Endothelial cell of umbilical vein (primary cell): ENCODE results near the gene RALGAPA1. TPM values are rescaled to one million over a fixed set of nuclear protein-coding genes. Genes with fewer than 3 reads are reported as not detected.

Experiments used
- BruUV-seq: library from RNA; stranded (reverse); fragments of 400-500 nt; replicated peaks from 2 replicates; lab custom pipeline; 2021; lab: Mats Ljungman, UMichigan
- CTCF ChIA-PET: fragments of 300-600, 350-600 bp; sonication (Branson Sonifier 250); formaldehyde crosslinking; loops from one replicate; lab custom pipeline; 2021; ENCODE audit warnings: antibody characterized with exemption, inconsistent platforms; lab: Charles Lee
- POLR2A ChIA-PET: fragments of 300-600, 350-600 bp; sonication (Branson Sonifier 250); formaldehyde crosslinking; loops from one replicate; lab custom pipeline; 2021; ENCODE audit warnings: antibody characterized with exemption, inconsistent platforms; lab: Charles Lee
- DNase-seq: peaks from one replicate; pipeline ENCODE4 v3.0.0-alpha.2; 2011; ENCODE audit warnings: low read depth, low spot score
- FAIRE-seq: peaks from 2 replicates; lab custom pipeline; 2011; peaks lifted over from hg19 to GRCh38; lab: Jason Lieb, UNC
- H2AFZ ChIP-seq: 2 replicates; pipeline ENCODE4 v1.6.0; 2012; ENCODE audit warnings: low read depth, low read length, control low read depth, inconsistent platforms
- H3K27ac ChIP-seq: 2 replicates; pipeline ENCODE4 v1.5.1; 2011; ENCODE audit warnings: low read depth, mild to moderate bottlenecking, control low read depth, low read length, moderate library complexity; ENCODE audit not compliant: insufficient read depth
- H3K27me3 ChIP-seq, 2 experiments: 2 replicates each; pipeline versions ENCODE4 v1.6.0 to v1.6.1; 2011; ENCODE audit warnings: low read length in 2 of 2, mixed read lengths in 1 of 2; ENCODE audit not compliant: control insufficient read depth in 2 of 2, insufficient read depth in 2 of 2
- H3K36me3 ChIP-seq, 2 experiments: 2 replicates in 1 of 2; 3 replicates in 1 of 2; pipeline ENCODE4 v1.5.1; 2011; ENCODE audit warnings: low read length in 2 of 2, mild to moderate bottlenecking in 1 of 2, moderate library complexity in 1 of 2; ENCODE audit not compliant: control insufficient read depth in 2 of 2, insufficient read depth in 2 of 2; ENCODE audit errors: extremely low read depth in 1 of 2
- H3K4me1 ChIP-seq: 3 replicates; pipeline ENCODE4 v1.5.1; 2011; ENCODE audit warnings: mild to moderate bottlenecking, low read length; ENCODE audit not compliant: control insufficient read depth, insufficient read depth; ENCODE audit errors: extremely low read depth
- H3K4me2 ChIP-seq: 2 replicates; pipeline ENCODE4 v1.6.1; 2011; ENCODE audit warnings: low read length, control low read depth, mixed read lengths; ENCODE audit not compliant: insufficient read depth
- H3K4me3 ChIP-seq, 3 experiments: fragments of 200-600 bp in 1 of 3; sonication (generic), shearing (Covaris generic) in 1 of 3; replicated peaks in 1 of 3; 2 replicates each; pipeline ENCODE4 v1.5.1; 2011 to 2016; ENCODE audit warnings: control low read depth in 3 of 3, low read length in 3 of 3, mild to moderate bottlenecking in 2 of 3, inconsistent platforms in 1 of 3, low read depth in 1 of 3, moderate library complexity in 1 of 3; ENCODE audit not compliant: insufficient read depth in 1 of 3
- H3K79me2 ChIP-seq: 2 replicates; pipeline ENCODE4 v1.6.0; 2012; ENCODE audit warnings: low read length, inconsistent platforms; ENCODE audit not compliant: control insufficient read depth, insufficient read depth
- H3K9ac ChIP-seq: replicated peaks from 2 replicates; pipeline ENCODE3; 2011; ENCODE audit warnings: low read length, control low read depth; ENCODE audit not compliant: insufficient read depth; ENCODE audit errors: extremely low read depth
- H3K9me1 ChIP-seq: replicated peaks from 3 replicates; pipeline ENCODE4 v1.6.0; 2011; ENCODE audit warnings: mild to moderate bottlenecking, low read length; ENCODE audit not compliant: control insufficient read depth, insufficient read depth; ENCODE audit errors: extremely low read depth
- H3K9me3 ChIP-seq: replicated peaks from 2 replicates; pipeline ENCODE4 v1.5.1; 2012; ENCODE audit warnings: low read length, inconsistent platforms; ENCODE audit not compliant: control insufficient read depth, insufficient read depth
- H4K20me1 ChIP-seq: replicated peaks from 2 replicates; pipeline ENCODE3; 2011; ENCODE audit warnings: mild to moderate bottlenecking, low read length; ENCODE audit not compliant: control insufficient read depth, insufficient read depth; ENCODE audit errors: extremely low read depth
- CTCF ChIP-seq, 2 donors: IDR thresholded peaks; 1 replicate in 1 of 2; 2 replicates in 1 of 2; pipeline ENCODE4 v1.5.1; 2011; ENCODE audit warnings: low read length in 2 of 2, mild to moderate bottlenecking in 2 of 2, moderate library complexity in 2 of 2, control low read depth in 1 of 2, inconsistent platforms in 1 of 2, low read depth in 1 of 2; ENCODE audit not compliant: insufficient read depth in 1 of 2; ENCODE audit errors: extremely low read depth in 1 of 2
- EZH2 ChIP-seq: IDR thresholded peaks from 2 replicates; pipeline ENCODE4 v1.6.1; 2012; ENCODE audit warnings: borderline replicate concordance, low read depth, mild to moderate bottlenecking, moderate library complexity, low read length, inconsistent platforms; ENCODE audit not compliant: severe bottlenecking
- FOS ChIP-seq: IDR thresholded peaks from 2 replicates; pipeline ENCODE4 v1.6.1; 2011; ENCODE audit warnings: mild to moderate bottlenecking, low read length, moderate library complexity, borderline replicate concordance; ENCODE audit not compliant: insufficient read depth
- GATA2 ChIP-seq: IDR thresholded peaks from 2 replicates; pipeline ENCODE4 v1.7.0; 2011; ENCODE audit warnings: low read depth, mild to moderate bottlenecking, moderate library complexity, mixed read lengths, low read length; ENCODE audit not compliant: insufficient read length, insufficient read depth
- JUN ChIP-seq: IDR thresholded peaks from 2 replicates; pipeline ENCODE4 v1.6.1; 2011; ENCODE audit warnings: borderline replicate concordance, low read depth; ENCODE audit not compliant: insufficient read length, insufficient read depth
- MAX ChIP-seq: IDR thresholded peaks from 2 replicates; pipeline ENCODE4 v1.6.1; 2011; ENCODE audit not compliant: insufficient read depth, insufficient read length
- MYC ChIP-seq: IDR thresholded peaks from one replicate; pipeline ENCODE4 v1.6.1; 2011; ENCODE audit warnings: mild to moderate bottlenecking, low read depth, low read length
- POLR2A ChIP-seq: IDR thresholded peaks from 2 replicates; pipeline ENCODE4 v1.6.1; 2012; ENCODE audit warnings: low read depth, mild to moderate bottlenecking, control low read depth, low read length
- POLR2AphosphoS5 ChIP-seq: IDR thresholded peaks from 2 replicates; pipeline ENCODE4 v1.6.1; 2012; ENCODE audit warnings: low read depth, mild to moderate bottlenecking, control low read depth, low read length, moderate library complexity; ENCODE audit not compliant: insufficient read depth
- dilution Hi-C: fragments of 300-500 bp; cut with MboI; formaldehyde crosslinking; loops from one replicate; pipeline ENCODE4 v1.15.0; 2019; ENCODE audit warnings: low sequenced_read_pairs; ENCODE audit not compliant: extremely low pct_ligation_motif_present
- intact Hi-C: fragments of 100-400 bp; cut with micrococcal nuclease; formaldehyde crosslinking; loops from one replicate; pipeline ENCODE4 v1.10.0; 2022
- polyA plus RNA-seq, 4 experiments: library from polyadenylated mRNA; depleted of rRNA in 3 of 4; stranded (reverse) in 3 of 4; unstranded in 1 of 4; fragments of >200 nt; gene quantifications; 2 replicates each; pipeline versions ENCODE4 v1.2.1 to v1.2.3, GENCODE V29; 2011 to 2012; ENCODE audit warnings: missing spikeins in 1 of 4
- total RNA-seq: library from RNA; stranded (reverse); gene quantifications from 2 replicates; pipeline ENCODE4 v1.2.3, GENCODE V29; 2021

RALGAPA1 gene
- total and polyA plus RNA-seq, 2 donors (not counting 3 experiments of a cell fraction or from before 2014, with no cell fraction given), result 6.1 to 30.9 TPM

GRCh38 chr14:35727764-35728163 is 81.3 kb downstream of the RALGAPA1 start:
- H3K27ac ChIP-seq, result no peak overlapping the region
- H3K4me3 ChIP-seq, result no peak overlapping the region
- H3K9me3 ChIP-seq, result no peaks in the 10 kb centered on the region
- H3K4me2 ChIP-seq, result no peak overlapping the region
- intact Hi-C loops (no loop called here), dilution Hi-C loops (no loop called here)
- DNase-seq (no peak), FAIRE-seq (no peak)
- H4K20me1 ChIP-seq, result no peaks in the 10 kb centered on the region
- BruUV-seq, result no TSS peak
- H3K79me2 ChIP-seq, result no peaks in the 10 kb centered on the region
- POLR2A ChIA-PET, result no interaction called here
- CTCF ChIA-PET, result interaction anchor here (1.6 kb wide), 1 partner anchor 10 kb away, joined by 4 read pairs; no protein-coding TSS in a partner anchor
- TF ChIP-seq POLR2A, result no peak
- no peak for TF ChIP-seq MAX
- TF ChIP-seq JUN, result no peak
- TF ChIP-seq CTCF (IDR thresholded peaks at IDR 0.05; ENCODE audit: extremely low read depth in 1 of 2, insufficient read depth in 1 of 2, low read depth in 1 of 2, low read length in 2 of 2), result no peak
- TF ChIP-seq GATA2, result no peak
- no peak for TF ChIP-seq POLR2AphosphoS5
- no peak for TF ChIP-seq MYC
- TF ChIP-seq EZH2, result no peak
- TF ChIP-seq FOS, result no peak
- H3K4me1 ChIP-seq, result no peaks in the 10 kb centered on the region
- H3K27me3 ChIP-seq, result no peaks in the 10 kb centered on the region
- H2AFZ ChIP-seq, result no peak overlapping the region
- H3K9me1 ChIP-seq, result no peaks in the 10 kb centered on the region
- H3K36me3 ChIP-seq, result no peaks in the 10 kb centered on the region
- no peak overlapping the region for H3K9ac ChIP-seq
